HG03342 (cell line): Measurements from ENCODE around the gene ARPC5L.
"Not testable (repeated sequence)": the region's sequence is repeated elsewhere in the genome, so short reads cannot be mapped to it uniquely, and the experiment has no call there.

Source experiments
- ATAC-seq: cut with Tn5 transposase; IDR thresholded peaks from one replicate; pipeline ENCODE4 v1.9.1; 2021; ENCODE audit warnings: mild to moderate bottlenecking, moderate library complexity; ENCODE audit not compliant: unreplicated experiment

The ARPC5L gene

GRCh38 chr9:124861342-124862229 is at the start of gene ARPC5L, which contains the start of gene RPL35:
ARPC5L (plus strand) TSS chr9:124862130; CDS start chr9:124869291, 7,161 bp downstream.
RPL35 (minus strand) TSS chr9:124861957; CDS start chr9:124861912, 45 bp downstream.
- ATAC-seq: peak; percentile 90

DNA sequence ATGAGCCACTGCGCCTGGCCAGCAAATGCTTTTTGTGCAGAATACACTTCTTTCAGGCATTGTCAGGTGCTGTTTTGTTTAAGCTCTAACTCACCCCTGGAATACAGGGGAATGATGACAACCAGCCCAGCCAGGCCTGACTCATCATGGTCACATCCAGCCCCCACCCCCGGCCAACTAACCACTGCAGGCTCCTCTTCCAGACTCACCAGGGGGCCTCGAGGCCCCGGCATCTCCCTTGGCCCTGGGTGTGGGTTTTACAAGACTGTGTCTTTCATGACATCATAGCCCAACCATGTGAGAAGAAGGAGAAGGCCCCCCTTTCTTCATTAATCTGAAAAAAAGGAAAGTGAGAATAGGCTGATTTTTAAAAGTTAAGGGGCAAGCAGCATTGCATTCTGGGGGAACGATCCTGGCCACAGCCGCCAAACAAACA is 49.5 kb upstream of the ARPC5L start:
- ATAC-seq: no peak

DNA sequence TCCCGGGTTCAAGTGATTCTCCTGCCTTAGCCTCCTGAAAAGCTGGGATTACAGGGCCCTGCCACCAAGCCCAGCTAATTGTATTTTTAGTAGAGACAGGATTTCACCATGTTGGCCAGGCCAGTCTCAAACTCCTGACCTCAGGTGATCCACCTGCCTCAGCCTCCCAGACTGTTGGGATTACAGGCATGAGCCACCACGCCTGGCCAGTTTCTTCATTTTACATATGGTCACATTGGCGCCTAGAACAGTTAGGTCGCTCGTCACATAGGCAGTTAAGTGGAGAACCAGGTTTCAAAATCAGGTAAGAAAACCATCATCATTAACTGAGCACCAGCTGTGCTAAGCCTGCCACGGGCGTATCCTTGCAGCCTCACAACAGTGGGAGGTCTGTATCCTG is 48.9 kb upstream of the ARPC5L start:
- ATAC-seq: no peak

GRCh38 chr9:124813501-124814163 is 48.3 kb upstream of the ARPC5L start:
- no peak for ATAC-seq

DNA sequence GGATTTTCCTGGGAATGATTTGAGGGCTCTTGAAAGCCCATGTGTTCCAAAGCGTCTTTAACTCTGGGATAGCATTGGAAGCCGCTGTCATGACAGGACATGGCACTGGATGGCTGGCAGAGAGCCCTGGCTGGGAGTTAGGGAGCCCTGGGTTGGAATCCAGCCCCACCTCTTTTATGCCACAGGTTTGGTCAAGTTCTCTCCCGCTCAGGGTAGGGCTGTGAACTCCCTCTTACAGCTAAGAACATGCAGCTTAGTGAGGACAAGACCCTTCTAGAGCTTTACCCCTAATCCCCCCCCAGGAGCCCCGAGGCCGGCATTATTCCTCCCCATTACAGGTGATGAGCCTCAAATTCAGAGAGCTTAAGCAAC is 47.8 kb upstream of the ARPC5L start:
- no peak for ATAC-seq

DNA sequence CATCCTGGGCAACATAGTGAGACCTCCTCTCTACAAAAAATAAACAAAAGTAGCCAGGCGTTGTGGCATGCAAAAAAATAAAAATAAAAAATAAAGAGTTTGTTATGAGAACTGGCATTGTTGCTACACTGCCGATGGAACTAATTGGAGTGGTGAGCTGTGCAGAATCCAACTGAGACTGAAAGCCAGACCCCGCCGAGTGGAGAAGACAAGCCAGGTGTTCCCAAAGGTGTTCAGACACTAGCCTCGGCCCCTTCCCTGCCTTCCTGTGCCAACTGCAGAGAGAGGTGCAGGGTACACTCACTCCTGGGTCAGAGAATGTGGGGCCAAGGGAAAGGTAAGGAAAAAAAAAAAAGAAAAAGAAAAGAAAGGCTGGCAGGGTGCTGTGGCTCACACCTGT is 46.3 kb upstream of the ARPC5L start:
- no peak for ATAC-seq

DNA sequence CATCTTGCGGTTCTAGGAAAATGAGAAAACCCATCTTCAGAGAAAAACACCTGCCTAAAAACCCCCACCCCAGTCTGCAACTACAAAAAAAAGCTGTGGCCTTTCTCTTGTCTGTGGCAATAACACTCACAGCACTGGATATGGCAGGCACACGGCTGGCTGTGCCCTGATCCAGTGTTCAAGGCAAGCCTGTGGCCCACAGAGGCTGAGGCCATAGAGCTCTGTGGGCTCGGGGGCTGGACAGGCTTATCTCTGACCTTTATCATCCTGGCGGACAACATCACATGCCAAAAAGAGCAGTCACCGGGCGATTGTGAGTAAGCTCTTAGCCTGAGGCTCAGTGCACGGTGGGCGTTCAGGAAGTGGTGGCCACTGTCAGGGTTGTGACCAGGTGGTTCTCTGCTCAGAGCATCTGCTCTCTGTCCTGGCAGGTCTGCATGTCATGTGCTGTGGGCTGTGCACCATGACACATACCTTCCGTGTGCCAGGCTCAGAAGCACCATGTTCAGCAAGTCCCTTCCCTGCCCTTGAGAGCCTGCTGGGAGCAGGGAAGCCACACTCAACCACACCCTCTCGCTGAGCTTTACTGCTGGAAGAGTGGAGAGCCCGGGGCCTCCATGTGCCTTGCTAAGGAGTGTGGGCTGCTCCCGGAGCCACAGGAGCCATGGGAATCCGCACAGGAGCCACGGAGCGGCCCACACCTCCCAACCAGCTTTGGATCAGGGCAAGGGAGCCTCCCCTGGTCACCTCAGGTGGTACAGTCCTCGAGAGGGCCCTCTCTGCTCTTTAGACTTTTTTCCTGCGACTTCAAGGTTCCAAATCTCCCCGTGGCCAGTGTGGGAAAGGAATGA is 43.3 kb upstream of the ARPC5L start:
- no peak for ATAC-seq

- ATAC-seq: no peak
Measured at GRCh38 chr9:124820698-124821623, 41.0 kb upstream of the ARPC5L start.

DNA sequence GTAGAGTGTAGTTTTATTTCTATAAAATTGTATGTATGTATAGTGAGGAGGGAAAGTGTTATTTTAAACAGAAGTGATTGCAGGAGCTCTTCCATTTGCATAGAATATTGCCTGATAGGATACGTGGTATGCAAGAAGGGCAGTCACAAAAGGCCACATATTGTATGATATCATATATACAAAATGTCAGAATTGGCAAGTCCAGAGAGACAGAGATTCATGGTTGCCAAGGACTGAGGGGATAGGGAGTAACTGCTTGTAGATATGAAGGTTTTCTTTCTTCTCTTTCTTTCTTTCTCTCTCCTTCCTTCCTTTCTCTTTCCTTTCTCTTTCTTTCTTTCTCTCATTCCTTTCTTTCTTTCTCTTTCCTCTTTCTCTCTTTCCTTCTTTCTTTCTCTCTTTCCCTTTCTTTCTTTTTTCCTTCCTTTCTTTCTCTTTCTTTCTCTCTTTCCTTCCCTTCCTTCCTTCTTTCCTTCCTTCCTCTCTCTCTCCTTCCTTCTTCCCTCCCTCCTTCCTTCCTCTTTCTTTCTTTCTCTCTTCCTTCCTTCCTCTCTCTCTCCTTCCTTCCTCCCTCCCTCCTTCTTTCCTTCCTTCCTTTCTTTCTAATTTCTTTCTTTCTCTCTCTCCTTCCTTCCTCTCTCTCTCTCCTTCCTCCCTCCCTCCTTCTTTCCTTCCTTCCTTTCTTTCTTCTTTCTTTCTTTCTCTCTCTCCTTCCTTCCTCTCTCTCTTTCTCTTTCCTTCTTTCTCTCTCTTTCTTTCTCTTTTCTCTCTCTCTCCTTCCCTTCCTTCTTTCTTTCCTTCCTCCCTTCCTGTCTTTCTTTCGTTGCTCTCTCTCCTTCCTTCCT is 33.2 kb upstream of the ARPC5L start:
- ATAC-seq: no peak

DNA sequence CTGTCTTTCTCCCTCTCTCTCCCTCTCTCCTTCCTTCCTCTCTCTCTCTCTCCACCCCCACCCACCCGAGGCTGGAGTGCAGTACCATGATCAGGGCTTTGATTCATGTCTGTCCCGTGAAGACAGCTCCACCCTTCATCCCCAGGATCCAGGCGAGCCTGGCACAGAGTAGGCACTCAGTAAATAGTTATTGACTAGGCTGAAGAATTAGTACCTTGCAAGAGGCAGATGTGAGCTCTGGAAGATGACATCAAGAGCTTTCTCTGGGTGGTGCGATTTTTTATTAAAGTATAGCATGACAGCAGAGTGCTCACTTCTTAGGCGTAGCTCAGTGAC is 32.6 kb upstream of the ARPC5L start:
- ATAC-seq: no peak

GRCh38 chr9:124830593-124830992 is 31.3 kb upstream of the ARPC5L start:
- no peak for ATAC-seq

DNA sequence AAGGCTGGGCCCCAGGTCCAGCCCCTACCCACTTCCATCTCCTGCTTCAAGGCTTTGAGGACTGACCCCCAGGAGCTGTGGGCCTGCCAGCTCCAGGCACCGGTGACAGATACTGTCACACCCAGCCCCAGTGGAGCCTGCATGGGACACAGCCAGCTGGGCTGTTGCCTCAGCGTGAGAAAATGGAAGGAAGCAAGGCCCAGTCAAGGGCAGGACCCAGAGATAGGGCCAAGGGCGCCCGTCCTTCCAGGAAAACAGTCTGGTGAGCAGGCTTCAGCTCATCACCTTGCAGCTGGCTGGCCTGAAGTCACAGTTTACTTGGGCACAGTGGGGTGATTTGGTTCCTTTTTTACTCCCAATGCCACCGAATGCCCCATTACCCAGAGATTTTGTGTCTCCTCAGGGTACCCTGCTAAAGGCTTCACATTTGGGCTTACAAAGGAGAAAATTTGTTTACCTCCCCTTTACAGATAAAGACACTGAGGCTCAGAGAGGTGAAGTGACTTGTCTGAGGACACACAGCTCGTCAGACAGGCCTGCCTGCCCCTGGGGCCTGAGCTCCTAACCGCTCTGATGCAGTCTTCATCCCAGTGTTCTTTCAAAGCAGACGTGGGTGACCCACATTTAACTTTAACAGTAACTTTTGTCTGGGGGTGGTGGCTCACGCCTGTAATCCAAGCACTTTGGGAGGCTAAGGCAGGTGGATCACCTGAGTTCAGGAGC is 30.1 kb upstream of the ARPC5L start:
- no peak for ATAC-seq

DNA sequence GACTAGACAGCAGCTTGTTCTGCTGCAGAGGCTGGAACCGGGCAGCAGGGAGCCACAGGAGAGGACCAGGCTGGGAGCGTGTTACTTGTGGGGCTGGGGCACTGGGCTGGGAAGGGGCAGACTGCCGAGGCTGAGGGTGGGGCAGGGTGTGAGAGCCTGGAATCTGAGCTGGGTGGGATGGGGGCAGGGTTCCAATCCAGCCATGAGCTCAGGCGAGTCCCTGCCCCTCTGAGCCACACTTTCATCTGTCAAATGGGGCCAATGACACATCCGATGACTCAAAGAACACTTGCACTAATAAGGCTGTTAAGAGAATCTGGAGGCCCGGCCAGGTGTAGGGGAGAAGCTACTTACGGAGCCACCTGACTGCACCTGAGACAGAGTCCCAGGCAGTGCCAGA is 27.3 kb upstream of the ARPC5L start:
- ATAC-seq: no peak

- no peak for ATAC-seq
Measured at GRCh38 chr9:124835026-124835557, 26.8 kb upstream of the ARPC5L start.

DNA sequence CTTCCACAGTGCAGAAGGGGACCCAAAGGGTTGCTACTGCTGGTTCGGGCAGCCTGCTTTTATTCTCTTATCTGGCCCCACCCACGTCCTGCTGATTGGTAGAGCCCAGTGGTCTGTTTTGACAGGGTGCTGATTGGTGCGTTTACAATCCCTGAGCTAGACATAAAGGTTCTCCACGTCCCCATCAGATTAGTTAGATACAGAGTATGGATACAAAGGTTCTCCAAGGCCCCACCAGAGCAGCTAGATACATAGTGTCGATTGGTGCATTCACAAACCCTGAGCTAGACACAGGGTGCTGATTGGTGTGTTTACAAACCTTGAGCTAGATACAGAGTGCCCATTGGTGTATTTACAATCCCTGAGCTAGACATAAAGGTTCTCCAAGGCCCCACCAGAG is 23.8 kb upstream of the ARPC5L start:
- ATAC-seq: not testable (repeated sequence)

- ATAC-seq: not testable (repeated sequence)
Measured at GRCh38 chr9:124838567-124839275, 23.2 kb upstream of the ARPC5L start.

DNA sequence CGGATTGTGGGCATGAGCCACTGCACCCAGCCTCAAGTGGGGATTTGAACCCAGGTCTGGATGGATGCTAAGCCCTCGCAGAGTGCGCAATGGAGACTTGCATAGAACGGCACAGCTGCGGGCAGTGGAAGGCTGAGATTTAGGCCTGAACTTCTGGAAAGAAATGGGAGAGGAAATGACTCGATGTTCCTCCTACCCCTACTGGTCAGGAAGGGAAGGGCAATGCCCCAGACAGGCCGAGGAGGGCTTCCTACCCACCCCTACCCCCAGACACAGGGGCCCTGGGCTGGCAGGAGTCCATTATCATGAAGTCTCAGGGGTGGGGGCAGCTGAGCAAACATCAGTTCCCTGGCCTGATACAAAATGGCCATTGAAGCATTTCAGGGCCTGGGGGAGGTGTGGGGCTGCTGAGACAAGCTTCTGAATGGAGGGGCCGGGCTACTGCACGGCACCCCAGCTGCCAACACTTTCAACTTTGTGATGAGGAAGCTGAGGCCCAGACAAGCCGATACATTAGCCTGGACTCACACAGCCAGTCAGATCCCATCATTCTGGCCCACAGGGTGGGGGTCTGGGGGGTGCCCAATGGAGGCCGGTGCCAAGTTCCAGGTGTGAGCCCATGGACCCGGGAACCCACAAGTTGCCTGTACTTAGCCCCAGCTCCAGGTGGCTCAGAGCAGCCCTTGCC is 22.2 kb upstream of the ARPC5L start:
- ATAC-seq: no peak
